Suprapubic skin (tissue), 4 donors: Measurements from ENCODE around the gene SPATS2L. TPM values are rescaled to one million over a fixed set of nuclear protein-coding genes. Genes with fewer than 3 reads are reported as not detected.
A peak's percentile ranks its signal among the peaks of the same experiment; 100 is the strongest.

Experiments
- DNase-seq, 2 donors: peaks; one replicate each; pipeline ENCODE4 v3.0.0-alpha.2; 2019; ENCODE audit warnings: low spot score in 2 of 2
- H3K27ac ChIP-seq: fragments of 200-600 bp; sonication (generic); one replicate; pipeline ENCODE4 v1.5.1; 2019
- H3K27me3 ChIP-seq: fragments of 200-600 bp; sonication (generic); one replicate; pipeline ENCODE4 v1.5.1; 2019
- H3K36me3 ChIP-seq: fragments of 200-600 bp; sonication (generic); one replicate; pipeline ENCODE4 v1.5.1; 2019
- H3K4me1 ChIP-seq: fragments of 200-600 bp; sonication (generic); one replicate; pipeline ENCODE4 v1.5.1; 2019
- H3K4me3 ChIP-seq: fragments of 200-600 bp; sonication (generic); one replicate; pipeline ENCODE4 v1.5.1; 2019; ENCODE audit warnings: mild to moderate bottlenecking
- H3K9me3 ChIP-seq: fragments of 200-600 bp; sonication (generic); one replicate; pipeline ENCODE4 v1.5.1; 2019
- EP300 ChIP-seq: sonication (generic); formaldehyde crosslinking; IDR thresholded peaks from one replicate; pipeline ENCODE4 v1.6.1; 2017; ENCODE audit warnings: antibody characterized with exemption
- POLR2A ChIP-seq, 2 donors: fragments of 450-650 bp; IDR thresholded peaks; one replicate each; pipeline ENCODE4 v1.6.1; 2017; ENCODE audit warnings: antibody characterized with exemption in 2 of 2, mild to moderate bottlenecking in 2 of 2, moderate library complexity in 2 of 2
- POLR2AphosphoS5 ChIP-seq, 3 donors: sonication (generic); formaldehyde crosslinking; IDR thresholded peaks; one replicate each; pipeline ENCODE4 v1.6.1; 2017; ENCODE audit warnings: antibody characterized with exemption in 3 of 3
- WGBS: methylation state at CpG from one replicate; pipeline ENCODE4 v1.1.5; 2018; 5-methylcytosine and 5-hydroxymethylcytosine counted together
- total RNA-seq, 4 donors: library from RNA; depleted of rRNA; stranded (reverse); fragments of >200 nt; gene quantifications; one replicate each; pipeline ENCODE4 v1.1.0, GENCODE V29; 2016
- TF ChIP-seq, protein P1 (sequence below), 2 donors: fragments of 200-600 bp in 1 of 2; fragments of 450-650 bp in 1 of 2; sonication (generic) in 1 of 2; IDR thresholded peaks; one replicate each; pipeline ENCODE4 v1.5.1; 2016 to 2019; ENCODE audit warnings: antibody characterized with exemption in 2 of 2, mild to moderate bottlenecking in 1 of 2, moderate library complexity in 1 of 2

Gene SPATS2L, protein sequence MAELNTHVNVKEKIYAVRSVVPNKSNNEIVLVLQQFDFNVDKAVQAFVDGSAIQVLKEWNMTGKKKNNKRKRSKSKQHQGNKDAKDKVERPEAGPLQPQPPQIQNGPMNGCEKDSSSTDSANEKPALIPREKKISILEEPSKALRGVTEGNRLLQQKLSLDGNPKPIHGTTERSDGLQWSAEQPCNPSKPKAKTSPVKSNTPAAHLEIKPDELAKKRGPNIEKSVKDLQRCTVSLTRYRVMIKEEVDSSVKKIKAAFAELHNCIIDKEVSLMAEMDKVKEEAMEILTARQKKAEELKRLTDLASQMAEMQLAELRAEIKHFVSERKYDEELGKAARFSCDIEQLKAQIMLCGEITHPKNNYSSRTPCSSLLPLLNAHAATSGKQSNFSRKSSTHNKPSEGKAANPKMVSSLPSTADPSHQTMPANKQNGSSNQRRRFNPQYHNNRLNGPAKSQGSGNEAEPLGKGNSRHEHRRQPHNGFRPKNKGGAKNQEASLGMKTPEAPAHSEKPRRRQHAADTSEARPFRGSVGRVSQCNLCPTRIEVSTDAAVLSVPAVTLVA
- 100 to 1,000 TPM in 1 of 4 donors, 10 to 100 TPM in 3; 39.9 to 104 (median 57.7) TPM for total RNA-seq

DNA sequence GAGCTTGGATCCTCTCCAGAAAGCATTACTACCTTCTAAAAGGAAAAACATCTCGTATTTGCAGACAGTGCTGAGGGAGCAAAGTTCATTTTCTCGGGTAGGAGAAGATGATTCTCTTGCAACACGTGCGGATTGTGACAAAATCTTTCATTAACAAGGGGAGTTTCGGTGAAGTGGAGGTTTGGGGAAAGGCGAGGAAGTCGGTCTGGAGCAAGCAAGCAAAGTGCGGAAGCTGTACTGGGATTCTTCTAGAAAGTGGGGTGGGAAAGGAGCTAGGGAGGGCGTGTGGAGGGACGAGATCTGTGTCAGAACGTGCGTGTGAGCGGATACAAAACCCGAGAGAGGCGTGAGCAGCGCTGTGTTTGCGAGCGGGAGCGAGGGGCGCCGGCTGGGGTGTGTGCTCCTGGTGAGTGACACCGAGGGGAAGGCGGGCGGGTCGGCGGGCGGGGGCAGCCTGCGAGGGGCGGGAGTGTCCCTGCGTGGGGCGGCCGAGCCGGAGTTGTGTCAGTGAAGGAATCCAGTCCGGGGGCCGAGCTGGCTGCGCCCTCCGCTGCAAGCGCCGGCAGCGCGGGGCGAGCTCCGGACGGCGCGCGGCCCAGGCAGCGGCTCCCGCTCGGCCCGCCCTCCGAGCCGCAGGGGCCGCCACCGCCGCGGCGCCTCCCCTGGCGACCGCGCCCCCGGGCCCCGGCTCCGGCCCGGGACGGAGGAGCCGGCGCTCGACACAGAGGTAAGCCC lies at the start of gene SPATS2L:
SPATS2L (plus strand) TSS at position 498 of the 735 bp plus-strand sequence. CDS start 82,552 bp downstream, outside the sequence.
- peak within 1 kb of the TSS; percentile 98 for H3K4me3 ChIP-seq
- H3K27me3 ChIP-seq: no peaks in the 10 kb centered on the region
- peak; percentile 89 to 90 for DNase-seq
- TF ChIP-seq EP300: no peak
- TF ChIP-seq, protein P1, sequence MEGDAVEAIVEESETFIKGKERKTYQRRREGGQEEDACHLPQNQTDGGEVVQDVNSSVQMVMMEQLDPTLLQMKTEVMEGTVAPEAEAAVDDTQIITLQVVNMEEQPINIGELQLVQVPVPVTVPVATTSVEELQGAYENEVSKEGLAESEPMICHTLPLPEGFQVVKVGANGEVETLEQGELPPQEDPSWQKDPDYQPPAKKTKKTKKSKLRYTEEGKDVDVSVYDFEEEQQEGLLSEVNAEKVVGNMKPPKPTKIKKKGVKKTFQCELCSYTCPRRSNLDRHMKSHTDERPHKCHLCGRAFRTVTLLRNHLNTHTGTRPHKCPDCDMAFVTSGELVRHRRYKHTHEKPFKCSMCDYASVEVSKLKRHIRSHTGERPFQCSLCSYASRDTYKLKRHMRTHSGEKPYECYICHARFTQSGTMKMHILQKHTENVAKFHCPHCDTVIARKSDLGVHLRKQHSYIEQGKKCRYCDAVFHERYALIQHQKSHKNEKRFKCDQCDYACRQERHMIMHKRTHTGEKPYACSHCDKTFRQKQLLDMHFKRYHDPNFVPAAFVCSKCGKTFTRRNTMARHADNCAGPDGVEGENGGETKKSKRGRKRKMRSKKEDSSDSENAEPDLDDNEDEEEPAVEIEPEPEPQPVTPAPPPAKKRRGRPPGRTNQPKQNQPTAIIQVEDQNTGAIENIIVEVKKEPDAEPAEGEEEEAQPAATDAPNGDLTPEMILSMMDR (IDR thresholded peaks at IDR 0.05): no peak
- TF ChIP-seq POLR2A (IDR thresholded peaks at IDR 0.05): no peak
- peak within 1 kb of the TSS; percentile 96 for H3K27ac ChIP-seq
- no peaks in the 10 kb centered on the region for H3K36me3 ChIP-seq
- H3K9me3 ChIP-seq: no peaks in the 10 kb centered on the region
- WGBS: under 1% methylated on average over 23 of the region's 69 CpGs
- H3K4me1 ChIP-seq: peaks cover 34% of the 10 kb centered on the region

DNA sequence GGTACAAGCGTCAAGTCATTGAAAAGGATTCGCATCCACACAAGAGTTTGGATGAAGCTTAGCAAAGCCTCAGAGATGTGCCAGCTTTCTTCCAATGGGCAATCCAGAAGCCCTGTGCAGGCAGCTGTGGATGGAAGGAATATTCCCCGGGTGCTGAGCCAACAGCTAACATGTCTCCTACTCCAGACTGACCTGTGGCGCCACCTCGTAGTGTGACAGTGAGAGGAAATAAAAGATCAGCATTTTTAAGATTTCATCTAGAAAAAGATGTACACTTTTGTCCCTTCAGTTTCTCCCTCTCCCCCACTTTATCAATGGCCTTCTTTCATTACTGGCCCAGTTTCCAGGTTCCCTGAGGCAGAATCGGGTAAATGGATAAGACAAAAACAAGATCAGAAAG lies 48.9 kb upstream of the SPATS2L start:
- no peaks in the 10 kb centered on the region for H3K27me3 ChIP-seq
- 83% methylated on average over 6 of the region's 6 CpGs for WGBS
- H3K9me3 ChIP-seq: no peaks in the 10 kb centered on the region
- H3K27ac ChIP-seq: no peak overlapping the region
- H3K4me3 ChIP-seq: no peak overlapping the region
- H3K36me3 ChIP-seq: no peaks in the 10 kb centered on the region
- H3K4me1 ChIP-seq: peaks cover 13% of the 10 kb centered on the region
- DNase-seq: no peak
- no peak for TF ChIP-seq POLR2AphosphoS5 (IDR thresholded peaks at IDR 0.05)
- TF ChIP-seq POLR2A (IDR thresholded peaks at IDR 0.05): no peak
- TF ChIP-seq, protein P1 (IDR thresholded peaks at IDR 0.05): no peak
- TF ChIP-seq EP300: no peak

DNA sequence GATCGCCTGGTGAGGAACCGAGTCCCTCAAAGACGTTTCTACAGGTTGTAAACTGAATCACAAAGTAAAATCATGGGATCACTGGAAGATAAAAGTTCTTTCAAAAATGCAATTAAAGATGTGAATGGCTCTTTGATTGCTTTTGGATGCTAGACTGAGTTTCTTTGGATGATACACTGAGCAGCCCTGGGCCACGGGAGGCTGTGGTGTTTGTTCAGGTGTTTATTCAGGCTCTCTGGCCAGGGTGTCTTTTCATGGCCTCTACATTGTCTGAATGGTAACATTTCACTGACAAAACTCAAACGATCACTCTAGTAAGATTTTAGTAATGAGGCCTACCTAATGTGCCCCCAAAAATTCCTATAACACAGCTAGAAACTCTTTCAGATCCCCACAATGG lies 48.4 kb upstream of the SPATS2L start:
- H3K4me1 ChIP-seq: peaks cover 7% of the 10 kb centered on the region
- no peak overlapping the region for H3K27ac ChIP-seq
- H3K27me3 ChIP-seq: no peaks in the 10 kb centered on the region
- H3K36me3 ChIP-seq: no peaks in the 10 kb centered on the region
- TF ChIP-seq EP300: no peak
- no peak overlapping the region for H3K4me3 ChIP-seq
- WGBS: 84% methylated on average over 5 of the region's 5 CpGs
- no peaks in the 10 kb centered on the region for H3K9me3 ChIP-seq
- no peak for DNase-seq

DNA sequence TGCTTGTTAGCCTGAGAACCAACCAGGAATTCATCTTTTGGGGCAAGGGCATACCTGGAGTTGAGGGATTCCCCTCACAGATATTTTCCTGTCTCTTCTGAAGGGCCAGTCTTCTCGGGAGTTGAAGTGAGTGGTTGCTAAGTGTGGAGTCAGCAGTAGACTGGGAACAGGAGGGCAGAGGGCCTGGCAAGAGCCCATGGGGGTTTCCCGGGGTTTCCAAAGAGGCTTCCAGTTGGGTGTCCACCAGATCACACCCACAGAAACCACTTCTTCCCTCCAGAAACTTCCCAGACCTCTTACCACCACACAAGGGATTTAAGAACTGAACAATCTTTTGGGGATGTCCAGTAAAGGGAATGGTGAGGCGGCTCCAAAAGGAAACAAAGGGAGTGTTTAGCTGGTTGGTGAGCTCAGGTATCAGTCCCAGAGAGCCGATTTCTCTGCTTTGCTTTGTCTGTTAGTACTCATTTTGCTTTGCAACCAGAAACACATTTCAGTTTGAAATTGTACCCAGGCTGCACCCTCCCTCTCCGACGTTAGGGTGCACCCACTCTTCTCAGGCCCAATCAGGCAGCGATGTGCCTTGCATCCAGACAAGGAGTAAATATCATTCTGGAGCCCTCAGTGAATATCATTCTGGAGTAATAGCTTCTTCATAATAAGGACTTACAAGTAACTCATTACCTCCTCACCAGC lies 47.5 kb upstream of the SPATS2L start:
- Histone ChIP-seq H3K4me3 (no peak overlapping the region), H3K27me3 (no peaks in the 10 kb centered on the region), H3K27ac (no peak overlapping the region), H3K9me3 (no peaks in the 10 kb centered on the region), H3K36me3 (no peaks in the 10 kb centered on the region), H3K4me1 (no peaks in the 10 kb centered on the region)
- TF ChIP-seq, protein P1 (IDR thresholded peaks at IDR 0.05): no peak
- no peak for DNase-seq
- WGBS: 51% methylated on average over 7 of the region's 7 CpGs

DNA sequence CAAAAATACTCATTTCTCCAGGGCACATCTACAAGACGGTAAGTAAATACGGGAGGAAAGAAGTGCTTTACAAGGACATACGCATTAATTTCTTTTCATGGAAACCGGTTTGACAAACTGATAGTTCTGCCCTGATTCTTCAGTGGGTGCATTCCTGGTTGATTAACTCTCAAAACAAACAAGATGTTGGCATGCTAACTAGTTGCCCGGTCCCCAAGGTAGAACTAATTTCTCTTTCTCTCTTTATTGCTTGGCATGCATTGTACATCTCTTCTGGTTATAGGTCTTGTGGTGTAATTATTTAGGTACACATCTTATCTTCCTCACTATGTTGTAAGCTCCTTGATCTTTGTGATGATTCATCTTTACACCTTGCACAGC lies 46.9 kb upstream of the SPATS2L start:
- no peak overlapping the region for H3K27ac ChIP-seq
- WGBS: 53% methylated on average over 5 of the region's 5 CpGs
- no peak for DNase-seq

More for the DNA sequence above, 46.9 kb upstream of the SPATS2L start:
- Histone ChIP-seq H3K9me3 (no peaks in the 10 kb centered on the region), H3K36me3 (no peaks in the 10 kb centered on the region), H3K4me3 (no peak overlapping the region), H3K4me1 (no peaks in the 10 kb centered on the region), H3K27me3 (no peaks in the 10 kb centered on the region)
- no peak for TF ChIP-seq POLR2A (IDR thresholded peaks at IDR 0.05)
- TF ChIP-seq POLR2AphosphoS5 (IDR thresholded peaks at IDR 0.05): no peak
- TF ChIP-seq EP300: no peak
- TF ChIP-seq, protein P1 (IDR thresholded peaks at IDR 0.05): no peak
